RWPE2 (cell line): Measurements from ENCODE around the gene MCF2L2.

Source experiments
- ATAC-seq: fragments of 200-7000 bp; cut with Tn5 transposase; 3 replicates; pipeline ENCODE4 v1.9.1; 2021; ENCODE audit warnings: low read depth
- DNase-seq: peaks from one replicate; pipeline ENCODE4 v3.0.0-alpha.2; 2020; ENCODE audit warnings: low spot score
- H3K27ac ChIP-seq: fragments of 450-650 bp; 2 replicates; pipeline ENCODE4 v1.5.1; 2017; ENCODE audit warnings: mild to moderate bottlenecking; ENCODE audit not compliant: poor library complexity, severe bottlenecking
- H3K27me3 ChIP-seq: fragments of 250-450 bp; sonication (Bioruptor Pico); 2 replicates; pipeline ENCODE4 v1.5.1; 2021; ENCODE audit warnings: mild to moderate bottlenecking, moderate library complexity; ENCODE audit not compliant: insufficient read depth, poor library complexity, severe bottlenecking
- H3K36me3 ChIP-seq: fragments of 250-450 bp; sonication (Bioruptor Pico); 2 replicates; pipeline ENCODE4 v1.5.1; 2020; ENCODE audit warnings: low read depth, mild to moderate bottlenecking, moderate library complexity
- H3K4me1 ChIP-seq: fragments of 250-450 bp; sonication (Bioruptor Pico); 2 replicates; pipeline ENCODE4 v1.5.1; 2021; ENCODE audit warnings: mild to moderate bottlenecking, moderate library complexity; ENCODE audit not compliant: insufficient read depth, poor library complexity, severe bottlenecking
- H3K4me3 ChIP-seq: fragments of 250-450 bp; sonication (Bioruptor Pico); 2 replicates; pipeline ENCODE4 v1.5.1; 2021; ENCODE audit warnings: mild to moderate bottlenecking, moderate library complexity; ENCODE audit not compliant: severe bottlenecking
- H3K9me3 ChIP-seq: fragments of 250-450 bp; sonication (Bioruptor Pico); 2 replicates; pipeline ENCODE4 v1.5.1; 2021; ENCODE audit warnings: mild to moderate bottlenecking, moderate library complexity; ENCODE audit not compliant: severe bottlenecking
- CTCF ChIP-seq: fragments of 450-650 bp; IDR thresholded peaks from one replicate; pipeline ENCODE4 v1.5.1; 2017; ENCODE audit warnings: mild to moderate bottlenecking, moderate library complexity; ENCODE audit not compliant: poor library complexity, severe bottlenecking

Gene MCF2L2

GRCh38 chr3:183354325-183354831, 74.0 kb downstream of the MCF2L2 start:
- no peak for ATAC-seq
- Histone ChIP-seq H3K9me3 (no peaks in the 10 kb centered on the region), H3K4me3 (no peak overlapping the region), H3K4me1 (no peaks in the 10 kb centered on the region), H3K27ac (no peak overlapping the region), H3K27me3 (no peaks in the 10 kb centered on the region), H3K36me3 (no peaks in the 10 kb centered on the region)
- no peak for TF ChIP-seq CTCF
- DNase-seq = no peak

GRCh38 chr3:183353421-183353820, 75.0 kb downstream of the MCF2L2 start:
- ATAC-seq = no peak
- no peak for TF ChIP-seq CTCF
- Histone ChIP-seq H3K4me3 (no peak overlapping the region), H3K36me3 (no peaks in the 10 kb centered on the region), H3K27me3 (no peaks in the 10 kb centered on the region), H3K27ac (no peak overlapping the region), H3K9me3 (no peaks in the 10 kb centered on the region), H3K4me1 (no peaks in the 10 kb centered on the region)
- DNase-seq = no peak

GRCh38 chr3:183350164-183350563, 78.3 kb downstream of the MCF2L2 start:
- H3K27ac ChIP-seq = no peak overlapping the region
- no peak for DNase-seq
- no peak for TF ChIP-seq CTCF

GRCh38 chr3:183349421-183350157, 78.8 kb downstream of the MCF2L2 start:
- Histone ChIP-seq H3K4me1 (no peaks in the 10 kb centered on the region), H3K27ac (no peak overlapping the region), H3K36me3 (no peaks in the 10 kb centered on the region), H3K9me3 (no peaks in the 10 kb centered on the region), H3K27me3 (no peaks in the 10 kb centered on the region), H3K4me3 (no peak overlapping the region)
- no peak for TF ChIP-seq CTCF
- ATAC-seq = no peak
- no peak for DNase-seq

More at GRCh38 chr3:183350164-183350563, 78.3 kb downstream of the MCF2L2 start:
- Histone ChIP-seq H3K4me3 (no peak overlapping the region), H3K4me1 (no peaks in the 10 kb centered on the region), H3K27me3 (no peaks in the 10 kb centered on the region), H3K9me3 (no peaks in the 10 kb centered on the region), H3K36me3 (no peaks in the 10 kb centered on the region)
- ATAC-seq = no peak

- ATAC-seq = no peak
These were observed 85.6 kb downstream of the MCF2L2 start for GRCh38 chr3:183342824-183343223.

More at GRCh38 chr3:183342824-183343223, 85.6 kb downstream of the MCF2L2 start:
- no peak for TF ChIP-seq CTCF
- Histone ChIP-seq H3K27ac (no peak overlapping the region), H3K4me1 (no peaks in the 10 kb centered on the region), H3K4me3 (no peak overlapping the region), H3K9me3 (no peaks in the 10 kb centered on the region), H3K36me3 (no peaks in the 10 kb centered on the region), H3K27me3 (no peaks in the 10 kb centered on the region)
- DNase-seq = no peak
